Epidermal melanocyte (primary cell): ENCODE measurements around the gene SCT.

Source experiments
- DNase-seq: peaks from one replicate; pipeline ENCODE4 v3.0.0; 2011; ENCODE audit warnings: low spot score; ENCODE audit not compliant: insufficient read length

SCT gene

GRCh38 chr11:643849-644738 is 17.1 kb upstream of the SCT start:
- no peak for DNase-seq

GRCh38 chr11:643366-643765 is 16.4 kb upstream of the SCT start:
- DNase-seq, result no peak

GRCh38 chr11:641806-642370 is 14.9 kb upstream of the SCT start:
- no peak for DNase-seq

- DNase-seq, result no peak
Observed at GRCh38 chr11:640021-640706, 13.2 kb upstream of the SCT start.

GRCh38 chr11:639332-639955 is 12.5 kb upstream of the SCT start:
- DNase-seq, result no peak

- DNase-seq, result no peak
Observed at GRCh38 chr11:638631-639331, 11.8 kb upstream of the SCT start.

GRCh38 chr11:637593-638521 is 10.9 kb upstream of the SCT start:
- no peak for DNase-seq

- no peak for DNase-seq
Observed at GRCh38 chr11:637333-637592, 10.3 kb upstream of the SCT start.

GRCh38 chr11:636511-637332 is 9.7 kb upstream of the SCT start, which contains the start of gene DRD4:
Gene DRD4 (plus strand): TSS chr11:637269. CDS start chr11:637305, 36 bp downstream.
- DNase-seq, result no peak

- DNase-seq, result no peak
Observed at GRCh38 chr11:635945-636510, 9.0 kb upstream of the SCT start.

GRCh38 chr11:630871-631270 is 3.9 kb upstream of the SCT start:
- no peak for DNase-seq

- DNase-seq, result no peak
Observed at GRCh38 chr11:629237-629583, 2.2 kb upstream of the SCT start.

- DNase-seq, result no peak
Observed at GRCh38 chr11:628056-628455, 1.1 kb upstream of the SCT start.

GRCh38 chr11:627308-627576 is 261 bp upstream of the SCT start:
- DNase-seq, result no peak

GRCh38 chr11:625636-626268 is 1.2 kb downstream of the SCT start:
- no peak for DNase-seq

GRCh38 chr11:624705-625635 is 2.0 kb downstream of the SCT start, which contains the start of gene CDHR5:
Gene CDHR5 (minus strand): TSS chr11:624955. CDS start chr11:624902, 53 bp downstream.
- DNase-seq, result no peak

- no peak for DNase-seq
Observed at GRCh38 chr11:623999-624704, 2.8 kb downstream of the SCT start.
